Measurements from ENCODE around the gene LRRC10. TPM values are rescaled to one million over a fixed set of nuclear protein-coding genes. Genes with fewer than 3 reads are reported as not detected.

LRRC10 gene
- total and polyA plus RNA-seq, 10 donors = not detected

- no peak for DNase-seq
- no peak for TF ChIP-seq CTCF (IDR thresholded peaks at IDR 0.05 in 8 of 11, conservative IDR thresholded peaks at IDR 0.05 in 3 of 11)
- TF ChIP-seq POLR2AphosphoS5 (IDR thresholded peaks at IDR 0.05) = no peak
- TF ChIP-seq POLR2A (IDR thresholded peaks at IDR 0.05) = no peak
- H3K27me3 ChIP-seq (replicated peaks in 1 of 7) = no peaks in the 10 kb centered on the region
- no peaks in the 10 kb centered on the region for H3K9me3 ChIP-seq
- peaks cover 0 to 20% (median 16%) of the 10 kb centered on the region in 6 donors for H3K36me3 ChIP-seq
- H3K27ac ChIP-seq = no peak overlapping the region
- intact Hi-C loops (cut with DNase I; ENCODE audit: low total_unique reads) = no loop called here
- peaks cover 8 to 30% (median 22%) of the 10 kb centered on the region in 6 donors for H3K4me1 ChIP-seq
- H3K4me3 ChIP-seq = no peak overlapping the region
Measured at GRCh38 chr12:69583203-69583602, 27.5 kb downstream of the LRRC10 start.

GRCh38 chr12:69580074-69580473, 30.6 kb downstream of the LRRC10 start:
- no peak for DNase-seq
- WGBS, 5 donors = 93 to 100% (median 96%) methylated on average over 1 of the region's 1 CpG
- no peak for TF ChIP-seq CTCF (IDR thresholded peaks at IDR 0.05 in 8 of 11, conservative IDR thresholded peaks at IDR 0.05 in 3 of 11)
- no peak for TF ChIP-seq POLR2AphosphoS5 (IDR thresholded peaks at IDR 0.05)
- no peak for TF ChIP-seq POLR2A (IDR thresholded peaks at IDR 0.05)
- intact Hi-C loops (cut with DNase I; ENCODE audit: low total_unique reads) = no loop called here
- Histone ChIP-seq H3K27ac (no peak overlapping the region), H3K9me3 (no peaks in the 10 kb centered on the region), H3K27me3 (replicated peaks in 1 of 7) (no peaks in the 10 kb centered on the region), H3K4me3 (no peak overlapping the region), H3K36me3 (peaks cover 0 to 11% (median 6%) of the 10 kb centered on the region in 6 donors), H3K4me1 (peaks cover 0 to 10% (median 6%) of the 10 kb centered on the region in 6 donors)

GRCh38 chr12:69579029-69579428, 31.7 kb downstream of the LRRC10 start:
- Histone ChIP-seq H3K9me3 (no peaks in the 10 kb centered on the region), H3K27ac (no peak overlapping the region), H3K27me3 (replicated peaks in 1 of 7) (no peaks in the 10 kb centered on the region), H3K4me1 (no peaks in the 10 kb centered on the region), H3K36me3 (peaks cover 4 to 21% (median 17%) of the 10 kb centered on the region in 6 donors), H3K4me3 (no peak overlapping the region)
- intact Hi-C loops (cut with DNase I; ENCODE audit: low total_unique reads) = no loop called here
- DNase-seq = no peak
- 60 to 78% (median 63%) methylated on average over 4 of the region's 4 CpGs for WGBS, 5 donors
- TF ChIP-seq CTCF (IDR thresholded peaks at IDR 0.05 in 8 of 11, conservative IDR thresholded peaks at IDR 0.05 in 3 of 11) (no peak), POLR2A (IDR thresholded peaks at IDR 0.05) (no peak), POLR2AphosphoS5 (IDR thresholded peaks at IDR 0.05) (no peak)

- DNase-seq = no peak
- TF ChIP-seq POLR2A (IDR thresholded peaks at IDR 0.05) = no peak
- no peak for TF ChIP-seq POLR2AphosphoS5 (IDR thresholded peaks at IDR 0.05)
- TF ChIP-seq CTCF (IDR thresholded peaks at IDR 0.05 in 8 of 11, conservative IDR thresholded peaks at IDR 0.05 in 3 of 11) = no peak
- no peak overlapping the region for H3K27ac ChIP-seq
- H3K4me3 ChIP-seq = no peak overlapping the region
- no peaks in the 10 kb centered on the region for H3K9me3 ChIP-seq
- WGBS, 5 donors = 68 to 92% (median 81%) methylated on average over 2 of the region's 2 CpGs
- intact Hi-C loops (cut with DNase I; ENCODE audit: low total_unique reads) = no loop called here
- H3K27me3 ChIP-seq (replicated peaks in 1 of 7) = no peaks in the 10 kb centered on the region
- H3K36me3 ChIP-seq = peaks cover 4 to 29% (median 24%) of the 10 kb centered on the region in 6 donors
- H3K4me1 ChIP-seq = no peaks in the 10 kb centered on the region
Measured at GRCh38 chr12:69578283-69578682, 32.4 kb downstream of the LRRC10 start.

Data from spleen (tissue), 11 donors.